HepG2 (cell line): Measurements from ENCODE around the gene ADCY7. TPM values are rescaled to one million over a fixed set of nuclear protein-coding genes. Genes with fewer than 3 reads are reported as not detected.
A peak's percentile ranks its signal among the peaks of the same experiment; 100 is the strongest.

ENCODE experiments used
- CEBPB ChIP-seq: IDR thresholded peaks from 2 replicates; pipeline ENCODE4 v1.6.1; 2011; ENCODE audit warnings: low read depth, low read length, improper control_type of control experiment, borderline replicate concordance
- SMC3 ChIP-seq: IDR thresholded peaks from 2 replicates; pipeline ENCODE4 v1.6.1; 2011; ENCODE audit warnings: low read length, improper control_type of control experiment
- TAF1 ChIP-seq: sonication (generic); formaldehyde crosslinking; IDR thresholded peaks from 2 replicates; pipeline ENCODE4 v1.4.0; 2020; ENCODE audit warnings: missing genetic modification reagents
- ZNF121 ChIP-seq: sonication (generic); formaldehyde crosslinking; IDR thresholded peaks from 2 replicates; pipeline ENCODE4 v1.5.0; 2020; ENCODE audit warnings: mild to moderate bottlenecking, missing genetic modification reagents
- ZNF17 ChIP-seq: sonication (generic); formaldehyde crosslinking; IDR thresholded peaks from 2 replicates; pipeline ENCODE4 v1.5.0; 2020; ENCODE audit warnings: mild to moderate bottlenecking, missing genetic modification reagents
- ZNF263 ChIP-seq: sonication (generic); formaldehyde crosslinking; IDR thresholded peaks from 2 replicates; pipeline ENCODE4 v1.4.0; 2020; ENCODE audit warnings: missing genetic modification reagents
- ZNF615 ChIP-seq: sonication (generic); formaldehyde crosslinking; IDR thresholded peaks from 2 replicates; pipeline ENCODE4 v1.5.0; 2020; ENCODE audit warnings: mild to moderate bottlenecking, missing genetic modification reagents, borderline replicate concordance
- ZNF768 ChIP-seq: sonication (generic); formaldehyde crosslinking; IDR thresholded peaks from 2 replicates; pipeline ENCODE4 v1.4.0; 2020; ENCODE audit warnings: missing genetic modification reagents
- polyA plus RNA-seq, 8 experiments: library from polyadenylated mRNA; depleted of rRNA in 3 of 8; stranded (reverse) in 7 of 8; unstranded in 1 of 8; fragments of >200 nt; fragmentation: Illumina TruSeq in 4 of 8; extraction: Trizol in 4 of 8; gene quantifications; 2 replicates each; pipeline versions ENCODE4 v1.2.1 to v1.2.3, GENCODE V29; 2011 to 2016; ENCODE audit warnings: low read depth in 4 of 8, missing spikeins in 1 of 8, mixed read lengths in 1 of 8; ENCODE audit not compliant: insufficient read depth in 1 of 8
- total RNA-seq, 5 experiments: library from RNA; depleted of rRNA; stranded (reverse); fragments of >200 nt; fragmentation: Illumina TruSeq; extraction: Trizol; gene quantifications; 2 replicates each; pipeline ENCODE4 v1.2.3, GENCODE V29; 2016; ENCODE audit warnings: low read depth in 1 of 5
- TF ChIP-seq, protein P1 (sequence below): sonication (generic); formaldehyde crosslinking; IDR thresholded peaks from 2 replicates; pipeline ENCODE4 v1.4.0; 2020; ENCODE audit warnings: missing genetic modification reagents
- TF ChIP-seq, protein P2 (sequence below): sonication (generic); formaldehyde crosslinking; IDR thresholded peaks from 2 replicates; pipeline ENCODE4 v1.4.0; 2020; ENCODE audit warnings: missing genetic modification reagents
- TF ChIP-seq, protein P3 (sequence below): sonication (generic); formaldehyde crosslinking; IDR thresholded peaks from 2 replicates; pipeline ENCODE4 v1.8.1; 2023; ENCODE audit warnings: missing genetic modification reagents, inconsistent platforms, borderline replicate concordance
- TF ChIP-seq, protein P4 (sequence below): sonication (generic); formaldehyde crosslinking; IDR thresholded peaks from 2 replicates; pipeline ENCODE4 v1.8.1; 2022; ENCODE audit warnings: low read depth, mild to moderate bottlenecking, missing genetic modification reagents
- TF ChIP-seq, protein P5 (sequence below): sonication (generic); formaldehyde crosslinking; IDR thresholded peaks from 2 replicates; pipeline ENCODE4 v1.5.1; 2020; ENCODE audit warnings: mild to moderate bottlenecking, missing genetic modification reagents, borderline replicate concordance

Gene ADCY7
- total and polyA plus RNA-seq, 2 of the 13 experiments (the other 11 are each of a cell fraction or from before 2014, with no cell fraction given), result 2.2 to 4.3 TPM

DNA sequence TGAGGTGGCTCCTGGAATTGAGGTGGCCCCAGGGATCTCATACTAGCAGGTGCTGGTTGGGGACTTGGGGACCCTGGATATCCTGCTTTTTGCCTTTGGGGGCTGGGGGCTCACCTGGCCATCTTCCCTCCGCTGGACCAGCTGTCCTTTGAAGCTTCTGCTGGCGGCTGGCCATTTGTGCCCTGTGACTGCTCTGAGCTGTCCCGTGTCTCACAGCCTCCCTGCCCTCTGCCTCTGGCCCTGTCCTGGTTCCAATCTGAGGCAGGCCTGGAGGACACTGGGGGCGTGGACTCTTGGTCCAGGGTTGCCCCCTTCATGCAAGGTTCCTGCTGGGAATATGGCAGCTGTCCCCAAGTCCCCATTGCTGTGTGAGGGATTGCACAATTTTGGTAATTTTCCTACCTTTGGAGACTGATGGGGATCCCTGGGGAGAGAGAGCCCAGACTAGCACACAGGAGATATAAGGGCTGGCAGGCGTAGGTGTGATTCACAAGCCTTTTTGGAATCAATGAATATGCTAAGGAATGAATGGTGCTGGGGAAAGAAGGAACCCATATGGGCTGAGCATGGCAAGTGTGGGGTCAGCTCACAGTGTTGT is 19.2 kb downstream of the ADCY7 start (continued):
- TF ChIP-seq, protein P1, sequence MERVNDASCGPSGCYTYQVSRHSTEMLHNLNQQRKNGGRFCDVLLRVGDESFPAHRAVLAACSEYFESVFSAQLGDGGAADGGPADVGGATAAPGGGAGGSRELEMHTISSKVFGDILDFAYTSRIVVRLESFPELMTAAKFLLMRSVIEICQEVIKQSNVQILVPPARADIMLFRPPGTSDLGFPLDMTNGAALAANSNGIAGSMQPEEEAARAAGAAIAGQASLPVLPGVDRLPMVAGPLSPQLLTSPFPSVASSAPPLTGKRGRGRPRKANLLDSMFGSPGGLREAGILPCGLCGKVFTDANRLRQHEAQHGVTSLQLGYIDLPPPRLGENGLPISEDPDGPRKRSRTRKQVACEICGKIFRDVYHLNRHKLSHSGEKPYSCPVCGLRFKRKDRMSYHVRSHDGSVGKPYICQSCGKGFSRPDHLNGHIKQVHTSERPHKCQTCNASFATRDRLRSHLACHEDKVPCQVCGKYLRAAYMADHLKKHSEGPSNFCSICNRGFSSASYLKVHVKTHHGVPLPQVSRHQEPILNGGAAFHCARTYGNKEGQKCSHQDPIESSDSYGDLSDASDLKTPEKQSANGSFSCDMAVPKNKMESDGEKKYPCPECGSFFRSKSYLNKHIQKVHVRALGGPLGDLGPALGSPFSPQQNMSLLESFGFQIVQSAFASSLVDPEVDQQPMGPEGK, result peak; percentile 50; the same call in 1 of the 2 replicates
- TF ChIP-seq ZNF17 (CRISPR knock-in tag), result no peak
- TF ChIP-seq, protein P2, sequence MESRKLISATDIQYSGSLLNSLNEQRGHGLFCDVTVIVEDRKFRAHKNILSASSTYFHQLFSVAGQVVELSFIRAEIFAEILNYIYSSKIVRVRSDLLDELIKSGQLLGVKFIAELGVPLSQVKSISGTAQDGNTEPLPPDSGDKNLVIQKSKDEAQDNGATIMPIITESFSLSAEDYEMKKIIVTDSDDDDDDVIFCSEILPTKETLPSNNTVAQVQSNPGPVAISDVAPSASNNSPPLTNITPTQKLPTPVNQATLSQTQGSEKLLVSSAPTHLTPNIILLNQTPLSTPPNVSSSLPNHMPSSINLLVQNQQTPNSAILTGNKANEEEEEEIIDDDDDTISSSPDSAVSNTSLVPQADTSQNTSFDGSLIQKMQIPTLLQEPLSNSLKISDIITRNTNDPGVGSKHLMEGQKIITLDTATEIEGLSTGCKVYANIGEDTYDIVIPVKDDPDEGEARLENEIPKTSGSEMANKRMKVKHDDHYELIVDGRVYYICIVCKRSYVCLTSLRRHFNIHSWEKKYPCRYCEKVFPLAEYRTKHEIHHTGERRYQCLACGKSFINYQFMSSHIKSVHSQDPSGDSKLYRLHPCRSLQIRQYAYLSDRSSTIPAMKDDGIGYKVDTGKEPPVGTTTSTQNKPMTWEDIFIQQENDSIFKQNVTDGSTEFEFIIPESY (CRISPR knock-in tag), result peak; percentile 20; the same call in 1 of the 2 replicates
- no peak for TF ChIP-seq ZNF263 (CRISPR knock-in tag)
- TF ChIP-seq ZNF615 (CRISPR knock-in tag), result no peak
- TF ChIP-seq, protein P3, sequence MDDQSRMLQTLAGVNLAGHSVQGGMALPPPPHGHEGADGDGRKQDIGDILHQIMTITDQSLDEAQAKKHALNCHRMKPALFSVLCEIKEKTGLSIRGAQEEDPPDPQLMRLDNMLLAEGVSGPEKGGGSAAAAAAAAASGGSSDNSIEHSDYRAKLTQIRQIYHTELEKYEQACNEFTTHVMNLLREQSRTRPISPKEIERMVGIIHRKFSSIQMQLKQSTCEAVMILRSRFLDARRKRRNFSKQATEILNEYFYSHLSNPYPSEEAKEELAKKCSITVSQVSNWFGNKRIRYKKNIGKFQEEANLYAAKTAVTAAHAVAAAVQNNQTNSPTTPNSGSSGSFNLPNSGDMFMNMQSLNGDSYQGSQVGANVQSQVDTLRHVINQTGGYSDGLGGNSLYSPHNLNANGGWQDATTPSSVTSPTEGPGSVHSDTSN (CRISPR knock-in tag), result no peak
- TF ChIP-seq, protein P4, sequence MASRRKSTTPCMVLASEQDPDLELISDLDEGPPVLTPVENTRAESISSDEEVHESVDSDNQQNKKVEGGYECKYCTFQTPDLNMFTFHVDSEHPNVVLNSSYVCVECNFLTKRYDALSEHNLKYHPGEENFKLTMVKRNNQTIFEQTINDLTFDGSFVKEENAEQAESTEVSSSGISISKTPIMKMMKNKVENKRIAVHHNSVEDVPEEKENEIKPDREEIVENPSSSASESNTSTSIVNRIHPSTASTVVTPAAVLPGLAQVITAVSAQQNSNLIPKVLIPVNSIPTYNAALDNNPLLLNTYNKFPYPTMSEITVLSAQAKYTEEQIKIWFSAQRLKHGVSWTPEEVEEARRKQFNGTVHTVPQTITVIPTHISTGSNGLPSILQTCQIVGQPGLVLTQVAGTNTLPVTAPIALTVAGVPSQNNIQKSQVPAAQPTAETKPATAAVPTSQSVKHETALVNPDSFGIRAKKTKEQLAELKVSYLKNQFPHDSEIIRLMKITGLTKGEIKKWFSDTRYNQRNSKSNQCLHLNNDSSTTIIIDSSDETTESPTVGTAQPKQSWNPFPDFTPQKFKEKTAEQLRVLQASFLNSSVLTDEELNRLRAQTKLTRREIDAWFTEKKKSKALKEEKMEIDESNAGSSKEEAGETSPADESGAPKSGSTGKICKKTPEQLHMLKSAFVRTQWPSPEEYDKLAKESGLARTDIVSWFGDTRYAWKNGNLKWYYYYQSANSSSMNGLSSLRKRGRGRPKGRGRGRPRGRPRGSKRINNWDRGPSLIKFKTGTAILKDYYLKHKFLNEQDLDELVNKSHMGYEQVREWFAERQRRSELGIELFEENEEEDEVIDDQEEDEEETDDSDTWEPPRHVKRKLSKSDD, result no peak
- TF ChIP-seq, protein P5, sequence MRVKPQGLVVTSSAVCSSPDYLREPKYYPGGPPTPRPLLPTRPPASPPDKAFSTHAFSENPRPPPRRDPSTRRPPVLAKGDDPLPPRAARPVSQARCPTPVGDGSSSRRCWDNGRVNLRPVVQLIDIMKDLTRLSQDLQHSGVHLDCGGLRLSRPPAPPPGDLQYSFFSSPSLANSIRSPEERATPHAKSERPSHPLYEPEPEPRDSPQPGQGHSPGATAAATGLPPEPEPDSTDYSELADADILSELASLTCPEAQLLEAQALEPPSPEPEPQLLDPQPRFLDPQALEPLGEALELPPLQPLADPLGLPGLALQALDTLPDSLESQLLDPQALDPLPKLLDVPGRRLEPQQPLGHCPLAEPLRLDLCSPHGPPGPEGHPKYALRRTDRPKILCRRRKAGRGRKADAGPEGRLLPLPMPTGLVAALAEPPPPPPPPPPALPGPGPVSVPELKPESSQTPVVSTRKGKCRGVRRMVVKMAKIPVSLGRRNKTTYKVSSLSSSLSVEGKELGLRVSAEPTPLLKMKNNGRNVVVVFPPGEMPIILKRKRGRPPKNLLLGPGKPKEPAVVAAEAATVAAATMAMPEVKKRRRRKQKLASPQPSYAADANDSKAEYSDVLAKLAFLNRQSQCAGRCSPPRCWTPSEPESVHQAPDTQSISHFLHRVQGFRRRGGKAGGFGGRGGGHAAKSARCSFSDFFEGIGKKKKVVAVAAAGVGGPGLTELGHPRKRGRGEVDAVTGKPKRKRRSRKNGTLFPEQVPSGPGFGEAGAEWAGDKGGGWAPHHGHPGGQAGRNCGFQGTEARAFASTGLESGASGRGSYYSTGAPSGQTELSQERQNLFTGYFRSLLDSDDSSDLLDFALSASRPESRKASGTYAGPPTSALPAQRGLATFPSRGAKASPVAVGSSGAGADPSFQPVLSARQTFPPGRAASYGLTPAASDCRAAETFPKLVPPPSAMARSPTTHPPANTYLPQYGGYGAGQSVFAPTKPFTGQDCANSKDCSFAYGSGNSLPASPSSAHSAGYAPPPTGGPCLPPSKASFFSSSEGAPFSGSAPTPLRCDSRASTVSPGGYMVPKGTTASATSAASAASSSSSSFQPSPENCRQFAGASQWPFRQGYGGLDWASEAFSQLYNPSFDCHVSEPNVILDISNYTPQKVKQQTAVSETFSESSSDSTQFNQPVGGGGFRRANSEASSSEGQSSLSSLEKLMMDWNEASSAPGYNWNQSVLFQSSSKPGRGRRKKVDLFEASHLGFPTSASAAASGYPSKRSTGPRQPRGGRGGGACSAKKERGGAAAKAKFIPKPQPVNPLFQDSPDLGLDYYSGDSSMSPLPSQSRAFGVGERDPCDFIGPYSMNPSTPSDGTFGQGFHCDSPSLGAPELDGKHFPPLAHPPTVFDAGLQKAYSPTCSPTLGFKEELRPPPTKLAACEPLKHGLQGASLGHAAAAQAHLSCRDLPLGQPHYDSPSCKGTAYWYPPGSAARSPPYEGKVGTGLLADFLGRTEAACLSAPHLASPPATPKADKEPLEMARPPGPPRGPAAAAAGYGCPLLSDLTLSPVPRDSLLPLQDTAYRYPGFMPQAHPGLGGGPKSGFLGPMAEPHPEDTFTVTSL (CRISPR knock-in tag), result no peak
- TF ChIP-seq ZNF768 (CRISPR knock-in tag), result peak; percentile 35; the same call in 1 of the 2 replicates
- TF ChIP-seq SMC3, result no peak
- TF ChIP-seq TAF1 (CRISPR knock-in tag), result no peak
- TF ChIP-seq ZNF121 (CRISPR knock-in tag), result 0 out of 2 replicates have a peak, but pooled peaks have one; percentile 12
- TF ChIP-seq CEBPB, result peak; percentile 88
